VCaP (cell line): ENCODE results near the gene IL6ST.

Experiments
- H3K27ac ChIP-seq: fragments of 450-650 bp; 2 replicates; pipeline ENCODE4 v1.5.1; 2017
- TF ChIP-seq, protein P1 (sequence below): fragments of 450-650 bp; conservative IDR thresholded peaks from 2 replicates; pipeline ENCODE4 v1.5.1; 2017; ENCODE audit warnings: mild to moderate bottlenecking, moderate library complexity

The IL6ST gene

DNA sequence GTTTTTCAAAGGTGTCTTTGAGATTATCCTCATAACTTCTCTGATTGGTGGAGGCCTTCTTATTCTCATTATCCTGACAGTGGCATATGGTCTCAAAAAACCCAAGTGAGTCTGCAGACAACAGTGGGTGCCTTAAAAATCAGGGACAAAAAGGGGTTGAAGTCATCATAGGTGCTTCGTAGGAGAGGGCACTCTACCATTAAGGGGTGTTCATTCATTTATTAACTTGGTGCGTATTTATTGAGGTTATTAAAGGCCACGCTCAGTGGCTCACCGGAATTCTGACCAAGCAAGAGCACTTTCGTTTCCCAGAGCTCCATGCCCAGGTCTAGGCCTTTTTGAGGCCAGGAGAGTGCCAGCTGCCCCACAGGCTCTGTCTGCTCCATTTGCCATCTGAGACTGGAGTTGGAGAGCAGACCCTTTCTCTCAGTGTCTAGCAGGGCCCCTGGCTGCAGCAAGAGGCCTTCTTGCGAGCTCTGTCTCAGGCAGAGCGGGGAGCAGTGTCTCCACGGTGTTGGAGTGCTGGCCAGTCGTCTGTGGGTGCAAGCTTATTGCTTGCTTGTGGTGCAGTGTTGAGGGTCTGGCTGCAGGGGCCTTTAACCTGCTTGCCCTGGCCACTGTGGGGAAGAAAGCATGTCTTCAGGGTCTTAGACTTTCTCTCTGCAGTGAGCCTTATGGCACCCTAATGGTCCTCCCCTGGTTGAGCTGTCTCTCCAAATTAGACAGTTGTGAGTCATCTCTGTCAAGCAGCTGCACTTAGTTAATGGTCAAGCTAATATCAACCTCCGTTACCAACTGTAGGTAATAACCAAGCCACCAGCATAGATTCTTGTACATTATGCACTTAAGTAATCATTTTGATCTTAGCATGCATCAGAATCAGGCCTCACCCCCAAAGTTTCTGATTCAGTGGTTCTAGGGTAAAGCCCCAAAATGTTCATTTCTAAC, 81.0 kb downstream of the IL6ST start:
- no peak overlapping the region for H3K27ac ChIP-seq
- TF ChIP-seq, protein P1, sequence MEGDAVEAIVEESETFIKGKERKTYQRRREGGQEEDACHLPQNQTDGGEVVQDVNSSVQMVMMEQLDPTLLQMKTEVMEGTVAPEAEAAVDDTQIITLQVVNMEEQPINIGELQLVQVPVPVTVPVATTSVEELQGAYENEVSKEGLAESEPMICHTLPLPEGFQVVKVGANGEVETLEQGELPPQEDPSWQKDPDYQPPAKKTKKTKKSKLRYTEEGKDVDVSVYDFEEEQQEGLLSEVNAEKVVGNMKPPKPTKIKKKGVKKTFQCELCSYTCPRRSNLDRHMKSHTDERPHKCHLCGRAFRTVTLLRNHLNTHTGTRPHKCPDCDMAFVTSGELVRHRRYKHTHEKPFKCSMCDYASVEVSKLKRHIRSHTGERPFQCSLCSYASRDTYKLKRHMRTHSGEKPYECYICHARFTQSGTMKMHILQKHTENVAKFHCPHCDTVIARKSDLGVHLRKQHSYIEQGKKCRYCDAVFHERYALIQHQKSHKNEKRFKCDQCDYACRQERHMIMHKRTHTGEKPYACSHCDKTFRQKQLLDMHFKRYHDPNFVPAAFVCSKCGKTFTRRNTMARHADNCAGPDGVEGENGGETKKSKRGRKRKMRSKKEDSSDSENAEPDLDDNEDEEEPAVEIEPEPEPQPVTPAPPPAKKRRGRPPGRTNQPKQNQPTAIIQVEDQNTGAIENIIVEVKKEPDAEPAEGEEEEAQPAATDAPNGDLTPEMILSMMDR, result no peak

GRCh38 chr5:55911784-55912653, 82.7 kb downstream of the IL6ST start:
- H3K27ac ChIP-seq, result no peak overlapping the region
- TF ChIP-seq, protein P1, result no peak

DNA sequence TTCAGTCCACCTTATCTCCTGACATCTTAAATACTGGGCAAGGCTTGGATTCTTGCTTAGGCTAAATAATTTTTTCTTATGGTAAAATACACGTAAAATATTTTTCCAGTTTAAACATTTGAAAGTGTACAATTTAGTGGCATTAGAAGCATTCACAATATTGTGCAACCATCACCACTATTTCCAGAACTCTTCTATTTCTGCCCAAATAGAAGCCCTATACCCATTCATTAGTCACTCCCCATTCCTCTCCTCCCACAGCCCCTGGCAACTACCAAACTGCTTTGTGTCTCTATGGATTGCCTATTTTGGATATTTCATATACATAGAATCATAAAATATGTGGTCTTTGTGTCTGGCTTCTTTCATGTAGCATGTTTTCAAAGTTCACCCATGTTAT, 86.0 kb downstream of the IL6ST start:
- TF ChIP-seq, protein P1, result no peak
- H3K27ac ChIP-seq, result no peak overlapping the region

- TF ChIP-seq, protein P1, result no peak
These were observed 86.8 kb downstream of the IL6ST start for GRCh38 chr5:55907927-55908326.

DNA sequence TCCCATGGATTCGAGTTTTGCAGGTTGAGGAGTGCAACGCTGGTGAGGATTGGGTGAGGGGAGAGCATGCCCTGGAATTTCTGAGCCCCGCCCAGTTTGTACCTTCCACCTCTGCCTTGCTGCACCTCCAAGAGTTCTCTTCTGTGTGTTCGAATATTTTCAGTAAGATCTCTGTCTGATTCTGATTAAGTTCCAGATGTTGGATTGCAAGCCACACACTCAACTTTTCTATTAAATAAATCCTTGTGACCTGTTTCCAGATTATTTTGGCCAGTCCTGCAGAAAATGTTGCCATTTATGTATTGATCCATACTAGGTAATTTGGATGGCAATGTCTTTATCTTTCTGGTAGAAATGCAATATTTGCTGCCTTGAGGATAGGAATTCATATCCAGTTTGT, 89.5 kb downstream of the IL6ST start:
- H3K27ac ChIP-seq, result no peak overlapping the region
- TF ChIP-seq, protein P1, result no peak

More at GRCh38 chr5:55907927-55908326, 86.8 kb downstream of the IL6ST start:
- no peak overlapping the region for H3K27ac ChIP-seq

- TF ChIP-seq, protein P1, result no peak
- H3K27ac ChIP-seq, result no peak overlapping the region
These were observed 90.6 kb downstream of the IL6ST start for GRCh38 chr5:55904152-55904551.

GRCh38 chr5:55903121-55903701, 91.6 kb downstream of the IL6ST start:
- TF ChIP-seq, protein P1, result no peak

More at GRCh38 chr5:55903121-55903701, 91.6 kb downstream of the IL6ST start:
- no peak overlapping the region for H3K27ac ChIP-seq
